Measurements from ENCODE around the gene CMTR1.

DNA sequence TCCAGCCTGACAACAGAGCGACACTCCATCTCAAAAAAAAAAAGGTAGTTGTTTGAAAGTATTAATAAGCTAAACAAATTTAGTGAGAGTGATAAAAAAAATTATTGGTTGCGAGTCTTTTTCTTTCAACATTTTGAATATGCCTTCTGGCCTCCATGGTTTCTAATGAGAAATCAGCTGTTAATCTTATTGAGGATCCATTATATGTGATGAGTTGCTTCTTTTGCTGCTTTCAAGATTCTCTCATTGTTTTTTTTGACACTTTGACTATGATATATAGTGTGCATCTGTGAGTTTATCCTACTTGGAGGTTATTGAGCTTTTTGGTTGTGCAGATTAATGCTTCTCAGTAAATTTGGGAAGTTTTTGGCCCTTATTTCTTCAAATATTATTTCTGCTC, 15.6 kb upstream of the CMTR1 start:
- TF ChIP-seq EZH2 (IDR thresholded peaks at IDR 0.05; ENCODE audit: borderline replicate concordance, low read depth, low read length, poor library complexity, severe bottlenecking) = no peak
- TF ChIP-seq, protein P1, sequence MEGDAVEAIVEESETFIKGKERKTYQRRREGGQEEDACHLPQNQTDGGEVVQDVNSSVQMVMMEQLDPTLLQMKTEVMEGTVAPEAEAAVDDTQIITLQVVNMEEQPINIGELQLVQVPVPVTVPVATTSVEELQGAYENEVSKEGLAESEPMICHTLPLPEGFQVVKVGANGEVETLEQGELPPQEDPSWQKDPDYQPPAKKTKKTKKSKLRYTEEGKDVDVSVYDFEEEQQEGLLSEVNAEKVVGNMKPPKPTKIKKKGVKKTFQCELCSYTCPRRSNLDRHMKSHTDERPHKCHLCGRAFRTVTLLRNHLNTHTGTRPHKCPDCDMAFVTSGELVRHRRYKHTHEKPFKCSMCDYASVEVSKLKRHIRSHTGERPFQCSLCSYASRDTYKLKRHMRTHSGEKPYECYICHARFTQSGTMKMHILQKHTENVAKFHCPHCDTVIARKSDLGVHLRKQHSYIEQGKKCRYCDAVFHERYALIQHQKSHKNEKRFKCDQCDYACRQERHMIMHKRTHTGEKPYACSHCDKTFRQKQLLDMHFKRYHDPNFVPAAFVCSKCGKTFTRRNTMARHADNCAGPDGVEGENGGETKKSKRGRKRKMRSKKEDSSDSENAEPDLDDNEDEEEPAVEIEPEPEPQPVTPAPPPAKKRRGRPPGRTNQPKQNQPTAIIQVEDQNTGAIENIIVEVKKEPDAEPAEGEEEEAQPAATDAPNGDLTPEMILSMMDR (conservative IDR thresholded peaks at IDR 0.05; ENCODE audit: low read depth, low read length) = no peak

Measured in A673 (cell line).